GM19438 (cell line): ENCODE data around the gene ADH7.
"Not testable (repeated sequence)": the region's sequence is repeated elsewhere in the genome, so short reads cannot be mapped to it uniquely, and the experiment has no call there.

ENCODE experiments used
- ATAC-seq: cut with Tn5 transposase; IDR thresholded peaks from one replicate; pipeline ENCODE4 v1.9.1; 2021; ENCODE audit warnings: low read depth; ENCODE audit not compliant: unreplicated experiment

ADH7 gene

GRCh38 chr4:99382745-99383360 is 52.3 kb downstream of the ADH7 start:
- ATAC-seq, result no peak

- ATAC-seq, result no peak
These were observed 53.5 kb downstream of the ADH7 start for GRCh38 chr4:99381588-99382175.

GRCh38 chr4:99379571-99379970 is 55.6 kb downstream of the ADH7 start:
- no peak for ATAC-seq

- no peak for ATAC-seq
These were observed 56.3 kb downstream of the ADH7 start for GRCh38 chr4:99378876-99379275.

- ATAC-seq, result not testable (repeated sequence)
These were observed 57.8 kb downstream of the ADH7 start for GRCh38 chr4:99377341-99377740.

- not testable (repeated sequence) for ATAC-seq
These were observed 62.7 kb downstream of the ADH7 start for GRCh38 chr4:99372464-99372863.

GRCh38 chr4:99367817-99368216 is 67.3 kb downstream of the ADH7 start:
- not testable (repeated sequence) for ATAC-seq

- no peak for ATAC-seq
These were observed 68.7 kb downstream of the ADH7 start for GRCh38 chr4:99366491-99366890.

- no peak for ATAC-seq
These were observed 72.4 kb downstream of the ADH7 start for GRCh38 chr4:99362768-99363167.
